OCI-LY1 (cell line): ENCODE data around the gene DTNB.

Source experiments
- H2AFZ ChIP-seq: fragments of 200-600 bp; sonication (generic), shearing (Covaris generic); 2 replicates; pipeline ENCODE4 v1.6.0; 2014; ENCODE audit warnings: antibody characterized with exemption, mild to moderate bottlenecking, low read length
- H3F3A ChIP-seq: fragments of 200-600 bp; sonication (generic), shearing (Covaris generic); 2 replicates; pipeline ENCODE4 v1.6.0; 2014; ENCODE audit warnings: mild to moderate bottlenecking, antibody characterized with exemption, low read length, moderate library complexity; ENCODE audit not compliant: insufficient read depth
- H3K27ac ChIP-seq: fragments of 200-600 bp; sonication (generic); 2 replicates; pipeline ENCODE4 v1.5.1; 2014; ENCODE audit warnings: low read length, mixed run types, mild to moderate bottlenecking, low read depth; ENCODE audit not compliant: poor library complexity, severe bottlenecking
- H3K27me3 ChIP-seq: fragments of 200-600 bp; sonication (generic); 2 replicates; pipeline ENCODE4 v1.6.0; 2014; ENCODE audit warnings: antibody characterized with exemption, mild to moderate bottlenecking, low read length, moderate library complexity; ENCODE audit not compliant: insufficient read depth
- H3K36me3 ChIP-seq: fragments of 200-600 bp; sonication (generic); 2 replicates; pipeline ENCODE4 v1.6.1; 2014; ENCODE audit warnings: mild to moderate bottlenecking, antibody characterized with exemption, low read length, moderate library complexity, mixed read lengths; ENCODE audit not compliant: insufficient read depth
- H3K4me1 ChIP-seq: fragments of 200-600 bp; sonication (generic); 2 replicates; pipeline ENCODE4 v1.5.1; 2014; ENCODE audit warnings: mild to moderate bottlenecking, low read length, moderate library complexity; ENCODE audit not compliant: insufficient read depth, severe bottlenecking
- H3K4me2 ChIP-seq: fragments of 200-600 bp; sonication (generic), shearing (Covaris generic); 2 replicates; pipeline ENCODE4 v1.6.1; 2014; ENCODE audit warnings: low read length
- H3K4me3 ChIP-seq: fragments of 200-600 bp; sonication (generic); 2 replicates; pipeline ENCODE4 v1.5.1; 2014; ENCODE audit warnings: low read length, low read depth, mild to moderate bottlenecking, mixed read lengths; ENCODE audit not compliant: poor library complexity, severe bottlenecking
- H3K79me2 ChIP-seq: fragments of 200-600 bp; shearing (Covaris generic); 2 replicates; pipeline ENCODE4 v1.6.1; 2016; ENCODE audit warnings: mixed run types, low read length, mixed read lengths; ENCODE audit not compliant: insufficient read depth
- H3K9ac ChIP-seq: fragments of 200-600 bp; sonication (generic), shearing (Covaris generic); 2 replicates; pipeline ENCODE4 v1.6.1; 2014; ENCODE audit warnings: mild to moderate bottlenecking, low read length, mixed read lengths
- H3K9me2 ChIP-seq: fragments of 200-600 bp; sonication (generic), shearing (Covaris generic); 2 replicates; pipeline ENCODE4 v1.6.1; 2014; ENCODE audit warnings: low read depth, mild to moderate bottlenecking, low read length, mixed read lengths
- H3K9me3 ChIP-seq: fragments of 200-600 bp; shearing (Covaris generic); 2 replicates; pipeline ENCODE4 v1.6.1; 2014; ENCODE audit warnings: low read length, mixed read lengths
- H4K20me1 ChIP-seq: fragments of 200-600 bp; sonication (generic), shearing (Covaris generic); 2 replicates; pipeline ENCODE4 v1.6.0; 2016; ENCODE audit warnings: mild to moderate bottlenecking, low read length; ENCODE audit not compliant: insufficient read depth
- CTCF ChIP-seq: fragments of 200-600 bp; sonication (generic), shearing (Covaris generic); IDR thresholded peaks from 2 replicates; pipeline ENCODE4 v1.5.1; 2017; ENCODE audit warnings: mild to moderate bottlenecking, antibody characterized with exemption, low read length, moderate library complexity, mixed read lengths
- EZH2 ChIP-seq: fragments of 200-600 bp; sonication (generic), shearing (Covaris generic); IDR thresholded peaks from 2 replicates; pipeline ENCODE4 v1.8.0; 2017; ENCODE audit warnings: borderline replicate concordance, mixed run types, mild to moderate bottlenecking, antibody characterized with exemption, low read length, moderate library complexity, mixed read lengths

DTNB gene

GRCh38 chr2:25620077-25620476 is 53.3 kb downstream of the DTNB start:
- H3K27ac ChIP-seq = no peak overlapping the region
- H3K79me2 ChIP-seq = no peaks in the 10 kb centered on the region
- H3F3A ChIP-seq = no peaks in the 10 kb centered on the region
- no peaks in the 10 kb centered on the region for H3K36me3 ChIP-seq
- no peaks in the 10 kb centered on the region for H3K9me2 ChIP-seq
- H3K4me2 ChIP-seq = no peak overlapping the region
- H3K9ac ChIP-seq = no peak overlapping the region
- H4K20me1 ChIP-seq = no peaks in the 10 kb centered on the region
- no peak overlapping the region for H3K4me3 ChIP-seq
- no peak for TF ChIP-seq CTCF
- no peak for TF ChIP-seq EZH2
- no peaks in the 10 kb centered on the region for H3K9me3 ChIP-seq
- no peak overlapping the region for H2AFZ ChIP-seq
- no peaks in the 10 kb centered on the region for H3K4me1 ChIP-seq
- H3K27me3 ChIP-seq = no peaks in the 10 kb centered on the region

- Histone ChIP-seq H3K27ac (no peak overlapping the region), H3K27me3 (no peaks in the 10 kb centered on the region), H3K79me2 (no peaks in the 10 kb centered on the region), H3K36me3 (no peaks in the 10 kb centered on the region), H3K9me3 (no peaks in the 10 kb centered on the region), H2AFZ (no peak overlapping the region), H3K4me2 (no peak overlapping the region), H3K4me3 (no peak overlapping the region), H4K20me1 (no peaks in the 10 kb centered on the region), H3K9me2 (no peaks in the 10 kb centered on the region), H3F3A (no peaks in the 10 kb centered on the region), H3K4me1 (no peaks in the 10 kb centered on the region), H3K9ac (no peak overlapping the region)
- no peak for TF ChIP-seq EZH2
- TF ChIP-seq CTCF = no peak
Measured at GRCh38 chr2:25619185-25619584, 54.2 kb downstream of the DTNB start.

- Histone ChIP-seq H3K36me3 (no peaks in the 10 kb centered on the region), H4K20me1 (no peaks in the 10 kb centered on the region), H3K9me3 (no peaks in the 10 kb centered on the region), H3K9me2 (no peaks in the 10 kb centered on the region), H3K27ac (no peak overlapping the region), H3K4me1 (no peaks in the 10 kb centered on the region), H3K9ac (no peak overlapping the region), H3K79me2 (no peaks in the 10 kb centered on the region), H3K4me3 (no peak overlapping the region), H3F3A (no peaks in the 10 kb centered on the region), H2AFZ (no peak overlapping the region), H3K27me3 (no peaks in the 10 kb centered on the region), H3K4me2 (no peak overlapping the region)
- TF ChIP-seq EZH2 = no peak
- TF ChIP-seq CTCF = no peak
Measured at GRCh38 chr2:25618676-25619075, 54.7 kb downstream of the DTNB start.
